Lower leg skin (tissue), 4 donors: ENCODE data around the gene GPD2. TPM values are rescaled to one million over a fixed set of nuclear protein-coding genes. Genes with fewer than 3 reads are reported as not detected.

ENCODE experiments used
- DNase-seq, 2 donors: peaks; one replicate each; pipeline ENCODE4 v3.0.0-alpha.2; 2019; ENCODE audit warnings: low spot score in 2 of 2
- H3K4me3 ChIP-seq: fragments of 200-600 bp; sonication (generic); 2 replicates; pipeline ENCODE4 v1.5.1; 2017; ENCODE audit warnings: mild to moderate bottlenecking, low read depth; ENCODE audit not compliant: poor library complexity, severe bottlenecking
- CTCF ChIP-seq, 3 donors: fragments of 450-650 bp; IDR thresholded peaks; one replicate each; pipeline ENCODE4 v1.5.1; 2016; ENCODE audit warnings: antibody characterized with exemption in 3 of 3, mild to moderate bottlenecking in 3 of 3, moderate library complexity in 2 of 3
- POLR2A ChIP-seq, 2 donors: fragments of 450-650 bp; IDR thresholded peaks; one replicate each; pipeline ENCODE4 v1.6.1; 2016 to 2017; ENCODE audit warnings: antibody characterized with exemption in 2 of 2, mild to moderate bottlenecking in 1 of 2, moderate library complexity in 1 of 2
- WGBS, 2 donors: methylation state at CpG; one replicate each; pipeline ENCODE4 v1.1.5; 2018; 5-methylcytosine and 5-hydroxymethylcytosine counted together
- intact Hi-C: fragments of 100-400 bp; cut with DNase I; formaldehyde crosslinking; loops from one replicate; pipeline ENCODE4 v1.15.0; 2023; ENCODE audit warnings: low total_unique reads
- total RNA-seq, 4 donors: library from RNA; depleted of rRNA; stranded (reverse); fragments of >200 nt; gene quantifications; one replicate each; pipeline ENCODE4 v1.1.0, GENCODE V29; 2016

GPD2 gene
- total RNA-seq, 4 donors from 2014 or later = 50.0 to 83.5 (median 64.6) TPM

DNA sequence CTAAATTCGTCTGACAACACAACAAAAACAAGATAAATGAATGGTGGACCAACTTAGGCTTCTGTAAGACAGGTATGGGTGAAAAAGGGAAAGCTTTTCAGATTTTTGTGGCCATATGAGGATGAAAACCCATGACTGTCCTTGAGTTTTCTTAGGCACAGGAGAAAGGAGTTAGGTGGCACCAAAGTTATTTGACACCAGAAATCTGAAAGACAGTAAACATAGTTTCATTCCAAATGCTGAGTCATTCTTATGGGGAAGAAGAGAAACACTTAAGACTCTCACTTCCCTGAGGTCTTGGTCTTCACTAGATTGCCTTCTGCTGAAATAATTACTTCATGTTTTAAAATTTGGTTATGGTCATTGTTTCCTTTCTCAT is 5.2 kb upstream of the GPD2 start:
- WGBS, 2 donors = 74 to 82% methylated on average over 1 of the region's 1 CpG
- no peak for TF ChIP-seq POLR2A (IDR thresholded peaks at IDR 0.05)
- no peak for TF ChIP-seq CTCF (IDR thresholded peaks at IDR 0.05)
- no peak for DNase-seq
- no peak overlapping the region for H3K4me3 ChIP-seq
- intact Hi-C loops = no loop called here

DNA sequence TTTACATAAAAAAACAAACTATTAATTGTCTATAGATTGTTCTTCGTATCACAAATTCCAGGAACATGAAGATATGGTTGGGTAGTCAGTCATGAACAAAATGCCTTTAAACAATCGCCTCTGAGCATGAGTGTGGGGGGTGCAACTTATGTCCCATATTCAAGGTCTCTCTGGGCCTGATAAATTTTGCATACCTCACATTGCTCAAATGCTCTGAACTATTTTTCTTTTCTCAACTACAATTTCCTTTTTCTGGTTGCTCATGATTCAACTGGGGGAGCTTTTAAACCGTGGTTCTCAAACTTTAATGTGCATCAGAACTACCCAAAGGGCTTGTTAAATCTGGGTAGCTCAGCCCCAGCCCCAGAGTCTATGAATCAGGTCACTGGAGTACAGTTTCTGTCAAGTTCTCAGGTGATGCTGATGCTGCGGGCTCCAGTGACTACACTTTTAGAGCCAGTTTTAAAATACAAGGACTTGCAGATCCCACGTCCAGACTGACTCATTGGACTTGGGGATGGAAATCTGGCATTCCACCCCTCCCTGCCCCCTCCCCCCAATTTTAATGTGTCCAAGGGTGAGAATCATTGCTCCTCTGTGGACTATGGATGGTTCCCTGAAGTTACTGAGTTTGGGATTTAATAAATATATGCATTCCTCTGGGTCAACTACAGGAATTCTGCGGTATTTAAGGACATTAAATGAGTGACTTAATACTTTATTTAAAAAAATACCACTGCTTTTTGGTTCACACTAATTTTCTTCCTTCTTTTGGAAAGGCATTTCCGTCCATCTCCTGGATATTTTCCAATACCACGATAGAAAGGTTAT is 1.5 kb upstream of the GPD2 start:
- H3K4me3 ChIP-seq = no peak overlapping the region
- TF ChIP-seq CTCF (IDR thresholded peaks at IDR 0.05) (no peak), POLR2A (IDR thresholded peaks at IDR 0.05) (no peak)
- intact Hi-C loops = no loop called here
- 62 to 67% methylated on average over 8 of the region's 8 CpGs for WGBS, 2 donors
- DNase-seq = no peak

- intact Hi-C loops = no loop called here
- WGBS, 2 donors = 0 to 5% methylated on average over 1 to 14 of the region's 18 CpGs
- DNase-seq = no peak
- no peak for TF ChIP-seq CTCF (IDR thresholded peaks at IDR 0.05)
- no peak for TF ChIP-seq POLR2A (IDR thresholded peaks at IDR 0.05)
- peak overlapping the region; percentile 37 for H3K4me3 ChIP-seq
These were observed 822 bp upstream of the GPD2 start for GRCh38 chr2:156435396-156435717.

GRCh38 chr2:156436497-156437085 is 412 bp downstream of the GPD2 start:
- WGBS, 2 donors = 0% methylated on average over 15 of the region's 15 CpGs
- intact Hi-C loops = no loop called here
- TF ChIP-seq POLR2A (IDR thresholded peaks at IDR 0.05) (no peak), CTCF (IDR thresholded peaks at IDR 0.05) (no peak)
- H3K4me3 ChIP-seq = peak overlapping the region; percentile 37
- no peak for DNase-seq

GRCh38 chr2:156437272-156437930 is 1.2 kb downstream of the GPD2 start:
- peak; percentile 73 to 89 for DNase-seq
- no peak overlapping the region for H3K4me3 ChIP-seq
- TF ChIP-seq POLR2A (IDR thresholded peaks at IDR 0.05) (no peak), CTCF (IDR thresholded peaks at IDR 0.05) (no peak)
- intact Hi-C loops = no loop called here
- 5 to 20% methylated on average over 6 of the region's 6 CpGs for WGBS, 2 donors
